ENCODE measurements around the gene MIF. TPM values are rescaled to one million over a fixed set of nuclear protein-coding genes. Genes with fewer than 3 reads are reported as not detected.

MIF gene
- total RNA-seq, 2 experiments from 2014 or later, result 213 to 226 TPM

DNA sequence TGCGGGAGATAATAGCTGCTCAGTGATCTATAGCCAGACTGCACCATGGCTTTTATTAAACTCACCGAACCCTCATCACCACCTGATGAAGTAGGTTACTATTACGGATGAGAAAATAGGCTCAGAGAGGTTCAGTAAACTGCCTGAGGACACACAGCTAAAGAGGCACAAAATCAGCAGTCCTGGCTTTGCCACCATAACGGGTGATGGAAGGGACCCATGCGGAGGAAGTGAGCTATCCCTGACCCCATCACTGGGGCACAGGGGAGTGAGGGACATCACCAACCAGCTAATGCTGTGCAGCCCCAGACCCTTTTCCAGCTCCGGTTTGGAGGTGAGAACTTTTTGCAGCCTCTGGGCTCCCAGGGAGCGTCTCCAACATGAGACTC, 48.1 kb upstream of the MIF start:
- no peaks in the 10 kb centered on the region for H3K4me1 Mint-ChIP-seq (ENCODE audit: low read depth)
- no peak for DNase-seq

DNA sequence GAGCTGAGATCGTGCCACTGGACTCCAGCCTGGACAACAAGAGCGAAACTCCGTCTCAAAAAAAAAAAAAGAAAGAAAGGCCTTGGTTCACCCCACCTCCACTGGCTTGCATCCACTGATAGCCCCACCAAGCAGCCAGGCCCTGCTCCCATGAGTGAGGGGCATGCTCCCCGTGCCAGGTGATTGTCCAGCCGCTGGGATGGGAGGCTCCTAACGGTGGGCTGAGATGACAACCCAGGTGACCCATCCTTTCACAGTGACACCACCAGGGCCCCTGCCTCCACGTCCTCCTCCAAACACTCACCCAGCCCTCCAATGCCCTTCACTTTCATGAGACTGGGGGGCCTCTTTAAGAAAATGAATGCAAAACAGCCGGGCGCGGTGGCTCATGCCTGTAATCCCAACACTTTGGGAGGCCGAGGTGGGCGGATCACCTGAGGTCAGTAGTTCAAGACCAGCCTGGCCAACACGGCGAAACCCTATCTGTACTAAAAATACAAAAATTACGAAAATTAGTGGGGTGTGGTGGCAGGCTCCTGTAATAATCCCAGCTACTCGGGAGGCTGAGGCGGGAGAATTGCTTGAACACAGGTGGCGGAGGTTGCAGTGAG, 46.8 kb upstream of the MIF start:
- Histone ChIP-seq H3K4me1 (ENCODE audit: insufficient read depth, low read length) (peaks cover 11% of the 10 kb centered on the region), H3K4me3 (ENCODE audit: low read length) (no peak overlapping the region), H3K27me3 (ENCODE audit: control insufficient read depth in 1 of 2, insufficient read depth in 2 of 2, low read length in 2 of 2) (peaks cover 0 to 2% of the 10 kb centered on the region in 2 experiments), H3K9me3 (ENCODE audit: control insufficient read depth in 1 of 2, insufficient read depth in 1 of 2, low read length in 2 of 2) (no peaks in the 10 kb centered on the region), H3K27ac (ENCODE audit: low read depth in 1 of 2, low read length in 2 of 2) (no peak overlapping the region), H3K36me3 (ENCODE audit: insufficient read depth, low read length) (no peaks in the 10 kb centered on the region)
- H3K36me3 Mint-ChIP-seq (ENCODE audit: low read depth), result no peaks in the 10 kb centered on the region
- H3K27ac Mint-ChIP-seq, result no peak overlapping the region
- CTCF ChIA-PET, result interaction anchor here (0.7 kb wide), 1 partner anchor 16 kb away, joined by 3 read pairs; no protein-coding TSS in a partner anchor
- POLR2A ChIA-PET, result no interaction called here
- intact Hi-C loops (cut with DNase I, micrococcal nuclease), result loop anchor here (1.0 to 5.0 kb wide), 5 partner anchors 75 to 305 kb away; partner anchors contain the start of genes CHCHD10 (in 1 of the 2) and MMP11 (in 1 of the 2)
- TF ChIP-seq, protein P1, sequence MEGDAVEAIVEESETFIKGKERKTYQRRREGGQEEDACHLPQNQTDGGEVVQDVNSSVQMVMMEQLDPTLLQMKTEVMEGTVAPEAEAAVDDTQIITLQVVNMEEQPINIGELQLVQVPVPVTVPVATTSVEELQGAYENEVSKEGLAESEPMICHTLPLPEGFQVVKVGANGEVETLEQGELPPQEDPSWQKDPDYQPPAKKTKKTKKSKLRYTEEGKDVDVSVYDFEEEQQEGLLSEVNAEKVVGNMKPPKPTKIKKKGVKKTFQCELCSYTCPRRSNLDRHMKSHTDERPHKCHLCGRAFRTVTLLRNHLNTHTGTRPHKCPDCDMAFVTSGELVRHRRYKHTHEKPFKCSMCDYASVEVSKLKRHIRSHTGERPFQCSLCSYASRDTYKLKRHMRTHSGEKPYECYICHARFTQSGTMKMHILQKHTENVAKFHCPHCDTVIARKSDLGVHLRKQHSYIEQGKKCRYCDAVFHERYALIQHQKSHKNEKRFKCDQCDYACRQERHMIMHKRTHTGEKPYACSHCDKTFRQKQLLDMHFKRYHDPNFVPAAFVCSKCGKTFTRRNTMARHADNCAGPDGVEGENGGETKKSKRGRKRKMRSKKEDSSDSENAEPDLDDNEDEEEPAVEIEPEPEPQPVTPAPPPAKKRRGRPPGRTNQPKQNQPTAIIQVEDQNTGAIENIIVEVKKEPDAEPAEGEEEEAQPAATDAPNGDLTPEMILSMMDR (IDR thresholded peaks at IDR 0.05), result no peak
- ATAC-seq (ENCODE audit: poor library complexity), result no peak
- DNase-seq, result no peak
- no peak overlapping the region for H3K4me3 Mint-ChIP-seq
- no peaks in the 10 kb centered on the region for H3K9me3 Mint-ChIP-seq
- H3K4me1 Mint-ChIP-seq (ENCODE audit: low read depth), result no peaks in the 10 kb centered on the region
- H3K27me3 Mint-ChIP-seq, result no peaks in the 10 kb centered on the region

More for the DNA sequence above, 48.1 kb upstream of the MIF start:
- no peaks in the 10 kb centered on the region for H3K27me3 Mint-ChIP-seq
- Histone ChIP-seq H3K4me3 (ENCODE audit: low read length) (no peak overlapping the region), H3K36me3 (ENCODE audit: insufficient read depth, low read length) (no peaks in the 10 kb centered on the region), H3K27me3 (ENCODE audit: control insufficient read depth in 1 of 2, insufficient read depth in 2 of 2, low read length in 2 of 2) (peaks cover 0 to 2% of the 10 kb centered on the region in 2 experiments), H3K4me1 (ENCODE audit: insufficient read depth, low read length) (peaks cover 11% of the 10 kb centered on the region), H3K9me3 (ENCODE audit: control insufficient read depth in 1 of 2, insufficient read depth in 1 of 2, low read length in 2 of 2) (no peaks in the 10 kb centered on the region), H3K27ac (ENCODE audit: low read depth in 1 of 2, low read length in 2 of 2) (no peak overlapping the region)
- no peak for ATAC-seq (ENCODE audit: poor library complexity)
- H3K36me3 Mint-ChIP-seq (ENCODE audit: low read depth), result no peaks in the 10 kb centered on the region
- POLR2A ChIA-PET, result no interaction called here
- CTCF ChIA-PET, result interaction anchor here (1.3 kb wide), 1 partner anchor 48 kb away, joined by 4 read pairs; the partner anchor contains the start of gene MIF
- TF ChIP-seq, protein P1 (IDR thresholded peaks at IDR 0.05), result no peak
- no peaks in the 10 kb centered on the region for H3K9me3 Mint-ChIP-seq
- no peak overlapping the region for H3K4me3 Mint-ChIP-seq
- intact Hi-C loops (cut with DNase I, micrococcal nuclease), result loop anchor here (5.0 kb wide), 4 partner anchors 74 to 304 kb away; partner anchors contain the start of genes CHCHD10 (in 1 of the 2) and MMP11 (in 1 of the 2)
- H3K27ac Mint-ChIP-seq, result no peak overlapping the region

DNA sequence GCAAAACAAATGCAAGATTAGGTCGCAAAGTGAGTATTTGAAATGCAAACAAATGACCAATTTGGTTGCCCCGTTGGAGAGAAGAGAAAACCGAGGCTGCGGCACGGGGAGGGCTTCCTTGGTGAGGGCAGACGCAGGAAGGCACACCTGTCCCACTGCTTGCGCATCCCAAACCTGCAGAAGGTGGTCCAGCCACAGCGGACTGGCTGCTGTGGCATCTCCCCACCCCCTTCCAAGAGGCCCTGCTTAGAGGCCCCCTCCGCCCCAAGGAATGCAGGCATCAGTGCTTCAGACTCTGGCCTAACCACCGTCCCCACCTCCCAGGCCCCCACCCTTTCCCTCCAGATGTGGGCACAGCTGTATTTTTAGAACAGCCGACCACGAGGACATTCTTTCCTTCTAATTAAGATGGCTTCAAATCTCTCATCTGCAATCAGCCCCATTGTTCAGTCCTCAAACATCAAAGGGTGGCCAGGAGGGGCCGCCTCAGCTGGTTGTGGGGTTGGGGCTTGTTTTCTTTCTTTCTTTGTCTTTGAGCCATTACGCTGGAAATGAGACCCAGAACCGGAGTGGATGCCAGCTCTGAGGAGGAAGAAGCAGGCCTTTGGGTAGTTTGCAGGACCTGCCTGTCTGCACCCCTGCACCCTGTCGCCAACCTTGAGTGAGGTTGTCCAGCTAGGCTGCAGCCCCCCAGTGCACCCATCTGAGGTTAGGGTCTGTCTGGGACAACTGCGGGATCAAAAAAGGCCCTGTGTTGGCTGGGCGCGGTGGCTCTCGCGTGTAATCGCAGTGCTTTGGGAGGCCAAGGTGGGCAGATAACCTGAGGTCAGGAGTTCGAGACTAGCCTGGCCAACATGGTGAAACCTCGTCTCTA, 46.0 kb upstream of the MIF start:
- ChIA-PET CTCF (interaction anchor here (0.7 to 2.3 kb wide), 2 partner anchors 10 to 15 kb away, joined by 3 to 33 read pairs; partner anchors contain the start of gene SLC2A11), POLR2A (no interaction called here)
- ATAC-seq (ENCODE audit: poor library complexity) (no peak), DNase-seq (no peak)
- H3K27me3 Mint-ChIP-seq, result no peaks in the 10 kb centered on the region
- H3K4me3 Mint-ChIP-seq, result no peak overlapping the region
- TF ChIP-seq, protein P1 (IDR thresholded peaks at IDR 0.05), result no peak
- H3K4me1 ChIP-seq (ENCODE audit: insufficient read depth, low read length), result peaks cover 11% of the 10 kb centered on the region
- H3K27ac Mint-ChIP-seq, result no peak overlapping the region
- no peaks in the 10 kb centered on the region for H3K4me1 Mint-ChIP-seq (ENCODE audit: low read depth)
- intact Hi-C loops (cut with DNase I, micrococcal nuclease), result loop anchor here (1.0 to 5.0 kb wide), 5 partner anchors 76 to 306 kb away; partner anchors contain the start of genes CHCHD10 (in 1 of the 2) and MMP11 (in 1 of the 2)
- no peaks in the 10 kb centered on the region for H3K36me3 ChIP-seq (ENCODE audit: insufficient read depth, low read length)
- H3K27ac ChIP-seq (ENCODE audit: low read depth in 1 of 2, low read length in 2 of 2), result no peak overlapping the region
- H3K9me3 Mint-ChIP-seq, result no peaks in the 10 kb centered on the region
- peaks cover 0 to 2% of the 10 kb centered on the region in 2 experiments for H3K27me3 ChIP-seq (ENCODE audit: control insufficient read depth in 1 of 2, insufficient read depth in 2 of 2, low read length in 2 of 2)
- H3K4me3 ChIP-seq (ENCODE audit: low read length), result no peak overlapping the region
- no peaks in the 10 kb centered on the region for H3K9me3 ChIP-seq (ENCODE audit: control insufficient read depth in 1 of 2, insufficient read depth in 1 of 2, low read length in 2 of 2)
- no peaks in the 10 kb centered on the region for H3K36me3 Mint-ChIP-seq (ENCODE audit: low read depth)
